T follicular helper cell (primary cell): ENCODE measurements around the gene PLOD3.

ENCODE experiments used
- DNase-seq: peaks from one replicate; pipeline ENCODE4 v3.0.0-alpha.2; 2020; ENCODE audit warnings: low read depth

Gene PLOD3

DNA sequence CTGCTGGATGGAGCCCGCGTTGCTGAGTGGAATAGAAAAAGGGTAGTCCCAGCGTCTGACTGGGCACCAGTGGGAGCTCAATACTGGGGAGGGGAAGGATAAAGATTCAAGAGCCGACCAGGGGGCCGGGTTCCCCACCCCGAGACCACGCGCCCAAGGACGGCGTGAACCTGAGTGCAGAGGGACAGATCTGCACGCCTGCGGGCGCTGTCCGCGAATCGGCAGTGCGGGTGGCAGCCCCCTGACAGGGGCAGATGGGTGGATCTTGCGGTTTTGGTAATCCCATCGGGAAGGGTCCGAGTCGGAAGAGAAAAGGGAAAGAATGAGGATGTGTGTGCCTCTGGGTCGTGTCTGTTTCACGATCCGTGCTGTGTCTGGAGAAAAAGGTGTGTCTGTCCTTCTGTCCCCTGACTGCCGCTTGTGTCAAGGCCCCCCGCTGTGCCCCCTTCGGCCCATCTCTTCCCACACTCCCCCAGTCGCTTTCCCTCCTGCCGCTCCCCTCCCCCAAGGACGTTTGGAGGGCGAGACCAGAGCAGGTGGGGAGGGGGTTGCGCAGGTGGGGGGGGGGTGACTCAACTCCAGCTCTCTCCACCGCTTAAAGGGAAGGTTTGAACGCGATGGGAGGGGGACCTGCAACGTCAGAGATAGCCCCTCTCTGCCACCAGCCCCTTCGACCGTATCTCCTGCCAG is 51.3 kb downstream of the PLOD3 start:
- DNase-seq: no peak

DNA sequence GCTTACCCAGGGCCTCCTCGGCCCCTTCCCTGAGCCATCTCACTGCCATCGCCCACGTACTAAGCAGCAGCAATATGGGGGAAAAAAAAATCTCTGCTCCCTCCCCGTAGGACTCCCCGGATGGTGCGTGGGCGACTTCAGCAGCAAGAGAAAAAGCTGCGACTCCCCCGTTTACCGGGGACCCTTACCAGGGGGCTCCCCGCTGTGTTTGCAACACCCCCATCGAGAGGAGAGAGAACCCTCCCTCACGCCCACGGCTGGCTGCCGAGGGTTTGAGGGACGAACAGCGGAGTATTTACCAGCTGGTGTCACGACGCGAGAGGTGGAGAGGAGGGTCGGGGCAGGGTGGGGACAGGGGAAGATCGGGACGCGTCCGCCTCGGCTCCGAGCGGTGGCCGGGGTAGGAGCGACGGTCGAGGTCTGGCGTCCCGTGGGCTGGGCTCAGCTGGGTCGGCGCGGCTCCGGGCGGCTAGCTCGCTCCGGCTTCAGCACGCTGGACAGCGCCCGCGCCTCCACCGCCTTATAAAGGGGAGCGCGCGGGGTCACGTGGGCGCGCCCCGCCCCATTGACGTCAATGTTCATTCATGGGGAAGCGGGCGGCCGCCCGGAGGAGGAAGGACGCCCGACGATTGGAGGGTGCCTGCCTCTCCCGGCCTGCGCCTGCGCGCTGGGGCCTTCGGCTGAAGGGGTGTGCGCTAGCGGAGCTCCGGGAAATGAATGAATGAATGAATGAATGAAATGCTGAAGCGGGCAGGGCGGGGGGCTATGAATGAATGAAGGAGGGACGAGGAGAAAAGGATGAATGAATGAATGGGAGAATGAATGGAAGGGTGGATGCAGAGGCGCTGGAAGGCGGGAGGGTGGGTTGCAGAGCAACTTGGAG is 52.1 kb downstream of the PLOD3 start, which contains the start of gene VGF:
Gene VGF, minus strand, starts transcription at position 495 of the 883 bp plus-strand sequence. CDS start 726 bp downstream, outside the sequence.
- DNase-seq: peak; percentile 87

DNA sequence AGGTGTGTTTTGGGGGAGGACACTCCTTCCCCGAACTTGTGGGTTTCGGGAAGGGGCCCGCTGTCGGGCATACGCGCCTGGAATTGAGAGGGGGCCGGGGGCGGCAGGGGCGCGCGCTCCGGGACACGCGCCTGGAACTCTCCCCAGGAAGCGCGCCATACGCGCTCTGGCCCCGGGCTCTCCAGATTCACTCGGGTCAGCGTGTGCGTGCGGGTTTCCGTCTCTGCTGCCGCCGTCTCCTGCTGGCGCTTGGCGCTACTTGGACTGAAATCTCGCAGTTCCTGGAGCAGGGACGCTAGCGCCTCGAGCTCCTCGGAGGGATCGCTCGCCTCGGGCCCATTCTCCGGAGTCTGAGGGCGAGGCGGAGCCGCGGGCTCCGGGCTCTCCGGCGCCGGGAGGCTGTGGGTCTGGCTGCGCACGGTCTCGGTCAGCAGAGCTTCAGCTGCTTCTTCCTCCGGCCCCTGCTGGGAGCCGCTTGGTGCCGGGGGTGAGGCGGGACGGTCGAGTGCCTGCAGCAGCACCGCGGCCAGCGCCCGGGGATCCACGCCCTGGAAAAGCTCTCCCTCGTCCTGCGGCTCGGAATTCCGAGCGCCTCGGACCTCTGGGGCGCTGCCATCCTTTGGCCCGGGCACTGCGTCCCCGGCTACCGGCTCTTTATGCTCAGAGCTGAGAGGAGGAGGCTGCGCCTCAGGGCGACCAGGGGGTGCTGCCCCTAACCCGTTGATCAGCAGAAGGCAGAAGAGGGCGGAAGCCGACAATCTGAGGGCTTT is 53.1 kb downstream of the PLOD3 start:
- no peak for DNase-seq

DNA sequence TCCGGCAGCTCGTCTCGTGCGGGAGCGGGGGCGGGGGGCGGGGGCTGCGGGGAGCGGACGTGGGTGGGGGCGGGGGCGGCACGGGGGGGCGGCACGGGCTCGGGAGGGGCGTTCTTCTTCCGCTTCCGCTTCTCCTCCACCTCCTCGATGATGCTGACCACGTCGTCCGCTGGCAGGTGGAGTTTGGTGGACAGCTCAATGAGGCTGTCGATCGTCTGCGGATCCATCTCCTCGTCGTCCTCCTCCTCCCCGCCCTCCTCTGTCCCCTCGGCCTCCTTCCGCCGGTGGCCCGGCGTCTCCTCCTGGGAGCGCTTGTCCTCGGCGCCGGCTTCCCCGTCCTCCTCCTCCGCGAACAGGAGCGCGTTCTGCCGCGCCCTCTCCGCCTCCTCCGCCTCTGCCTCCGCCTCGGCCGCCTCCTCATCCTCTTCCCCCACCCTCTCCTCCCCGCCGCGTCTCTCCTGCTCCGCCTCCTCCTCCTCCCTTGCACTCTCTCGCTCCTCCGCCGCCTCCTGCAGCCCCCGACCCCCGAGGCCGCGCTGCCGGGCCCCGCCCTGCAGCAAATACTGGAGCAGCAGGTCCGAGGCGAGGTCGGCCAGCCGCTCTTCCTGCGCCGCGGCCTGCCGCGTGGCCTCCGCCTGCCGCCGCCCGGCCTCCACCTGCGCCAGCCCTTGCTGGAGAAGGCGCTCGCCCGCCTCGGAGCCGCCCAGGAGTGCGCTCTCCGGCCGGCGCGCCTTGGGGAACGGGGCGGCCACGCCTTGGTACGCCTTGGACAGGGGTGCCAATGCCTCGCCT is 53.9 kb downstream of the PLOD3 start:
- DNase-seq: no peak

DNA sequence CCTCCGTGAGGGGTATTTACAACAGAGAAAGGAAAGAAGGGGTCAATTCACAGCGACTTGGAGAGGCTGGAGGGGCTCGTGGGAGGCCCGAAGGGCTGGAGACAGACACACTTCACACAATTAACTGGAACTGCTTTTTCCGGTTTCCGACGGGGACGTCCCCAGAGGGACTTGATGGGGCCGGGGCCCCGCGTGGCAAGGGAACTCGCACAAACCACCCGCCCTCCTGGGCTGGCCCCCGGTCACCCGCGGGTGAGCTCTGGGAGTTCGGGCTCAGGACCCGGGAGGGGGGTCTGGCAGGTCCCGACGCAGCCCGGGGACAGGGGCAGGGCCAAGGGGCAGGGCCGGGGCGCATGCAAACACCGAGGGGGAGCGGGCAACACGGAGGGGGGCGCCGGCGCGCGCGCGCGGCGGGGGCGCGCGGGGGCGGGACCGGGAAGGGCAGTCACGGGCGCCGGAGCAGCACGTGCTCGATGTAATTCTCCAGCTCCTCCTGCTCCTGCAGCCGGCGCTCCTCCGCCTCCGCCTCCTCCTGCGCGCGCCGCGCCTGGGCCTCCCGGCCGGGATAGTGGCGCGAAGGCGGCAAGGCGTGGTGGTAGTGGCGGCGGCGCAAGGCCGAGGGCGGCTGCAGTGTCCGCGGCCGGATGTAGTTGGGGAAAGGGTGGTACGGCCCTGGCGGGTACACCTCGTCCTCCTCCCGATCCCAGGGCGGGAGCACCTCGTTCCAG is 54.7 kb downstream of the PLOD3 start:
- no peak for DNase-seq

DNA sequence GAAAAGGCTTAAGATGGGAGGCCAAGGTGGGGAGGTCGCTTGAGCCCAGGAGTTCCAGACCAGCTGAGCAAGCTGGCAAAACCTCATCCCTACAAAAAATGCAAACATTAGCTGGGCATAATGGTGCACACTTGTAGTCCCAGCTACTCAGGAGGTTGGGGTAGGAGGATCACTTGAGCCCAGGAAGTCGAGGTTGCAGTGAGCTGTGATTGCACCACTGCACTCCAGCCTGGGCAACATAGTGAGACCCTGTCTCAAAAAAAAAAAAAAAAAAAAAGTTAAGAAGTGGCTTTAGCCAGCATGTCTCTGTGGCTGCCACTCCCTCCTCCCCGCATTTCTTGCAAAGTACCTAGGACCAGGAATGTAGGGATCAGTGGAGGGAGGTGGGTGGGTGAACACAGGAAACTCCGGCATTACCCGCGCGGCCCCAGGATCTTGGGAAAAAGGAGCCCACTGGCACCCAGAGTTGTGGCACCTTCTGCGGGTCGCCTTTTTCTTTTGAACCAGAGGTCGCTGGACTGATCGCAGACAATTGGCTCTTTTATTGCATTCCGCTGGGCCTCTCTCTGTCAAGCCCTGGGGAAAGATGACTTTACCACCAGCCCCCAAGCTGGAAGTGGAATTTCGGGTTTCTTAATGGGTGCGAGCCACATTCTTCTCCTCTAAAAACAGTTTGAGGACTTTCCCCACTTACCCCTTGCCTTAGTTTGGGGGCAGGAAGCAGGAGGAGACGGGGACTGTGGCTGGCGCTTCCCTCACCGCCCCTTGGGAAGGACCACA is 55.5 kb downstream of the PLOD3 start:
- DNase-seq: no peak

DNA sequence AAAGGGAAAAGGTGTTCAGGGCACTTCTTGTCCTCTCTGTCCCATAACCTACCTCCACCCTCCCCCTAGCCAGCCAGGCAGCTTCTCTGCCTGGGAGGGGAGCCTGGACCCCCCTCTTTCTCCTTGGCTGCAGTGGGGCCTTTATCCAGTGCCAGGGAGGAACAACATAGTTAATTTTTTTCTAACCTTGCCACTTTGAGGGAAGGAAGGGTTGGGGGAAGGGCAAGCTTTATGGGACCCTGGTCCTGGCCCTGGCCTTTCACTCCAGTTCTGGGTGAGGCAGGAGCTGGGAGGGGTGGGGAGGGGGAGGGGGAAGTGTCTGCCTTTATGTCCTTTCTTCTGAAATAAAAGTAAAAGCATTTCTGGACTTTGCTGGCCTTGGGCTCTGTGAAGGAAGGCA is 56.5 kb downstream of the PLOD3 start:
- no peak for DNase-seq

DNA sequence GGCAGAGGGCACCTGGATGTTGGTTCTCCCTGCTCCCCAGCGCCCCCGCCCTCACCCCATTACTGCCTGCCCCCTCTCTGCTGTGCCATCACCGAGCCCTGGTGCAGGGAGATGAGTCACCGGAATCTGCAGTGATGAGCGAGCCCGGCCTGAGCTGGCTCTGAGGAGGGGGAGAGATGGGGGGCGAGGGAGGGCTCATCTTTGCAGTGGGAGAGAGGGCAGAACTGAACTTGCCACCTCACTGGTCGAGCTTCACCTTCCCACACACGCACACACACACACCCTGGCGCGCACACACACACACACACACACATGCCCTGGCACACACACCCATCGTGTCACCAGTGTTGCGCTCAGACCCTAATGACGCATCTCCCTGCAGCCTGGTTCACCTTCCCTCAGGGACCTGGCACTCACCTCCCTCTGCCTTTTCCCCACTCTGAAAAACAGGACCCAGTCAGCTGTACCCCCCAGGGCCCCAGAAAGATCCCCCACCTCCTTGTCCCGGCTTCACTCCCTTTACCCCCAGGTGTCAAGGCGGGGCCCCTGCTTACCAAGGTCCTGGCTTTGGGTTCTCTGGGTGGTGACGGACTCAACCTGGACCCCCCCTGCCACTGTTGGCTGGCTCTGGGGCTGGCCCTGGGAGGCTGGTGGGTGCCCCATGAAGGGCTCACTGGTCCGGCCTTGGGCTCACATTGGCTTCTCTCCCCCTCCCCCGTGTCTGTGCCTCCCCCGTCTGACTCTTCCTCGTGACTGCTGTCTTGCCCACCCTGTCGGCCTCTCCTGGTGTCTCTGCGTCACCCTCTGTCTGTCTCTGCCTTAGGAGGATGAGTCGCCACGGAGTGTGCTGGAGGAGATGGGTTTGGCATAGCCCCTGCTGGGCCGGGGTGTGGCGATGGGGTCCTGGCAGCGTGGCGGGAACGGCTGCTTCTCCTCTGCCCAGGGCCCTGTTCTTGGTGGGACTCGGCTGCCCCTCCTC is 57.4 kb downstream of the PLOD3 start:
- DNase-seq: no peak

DNA sequence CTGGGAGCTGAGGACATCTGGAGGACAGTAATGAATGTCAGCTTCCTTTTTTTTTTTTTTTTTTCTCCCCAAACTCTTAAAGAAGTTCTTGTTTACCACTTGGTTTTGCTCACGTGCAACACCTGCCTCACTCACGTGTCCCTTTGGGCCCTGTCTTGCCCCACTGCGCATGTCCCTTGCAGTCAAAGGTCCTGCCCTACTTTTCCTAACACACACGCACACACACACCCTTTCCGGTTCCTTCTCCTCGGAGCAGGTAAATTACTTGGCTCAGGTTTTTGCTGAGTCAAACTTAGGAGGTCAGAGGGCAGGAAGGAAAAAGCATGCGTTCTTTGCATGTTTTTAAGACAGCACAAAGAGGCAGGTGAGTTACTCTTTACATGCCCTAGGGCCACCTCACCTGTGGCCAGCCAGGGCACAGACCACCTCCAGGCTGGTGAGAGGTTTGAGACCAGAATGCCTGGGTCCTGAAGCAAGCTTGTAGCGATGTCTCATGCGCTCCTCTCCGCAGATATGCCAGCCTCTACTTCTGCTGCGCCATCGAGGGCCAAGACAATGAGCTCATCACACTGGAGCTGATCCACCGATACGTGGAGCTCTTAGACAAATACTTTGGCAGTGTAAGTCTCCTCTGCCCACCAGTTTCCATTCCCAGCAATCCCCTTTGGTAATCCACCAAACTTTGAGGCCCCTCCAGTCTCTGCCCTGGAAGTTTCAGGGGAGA is 60.4 kb downstream of the PLOD3 start:
- no peak for DNase-seq

DNA sequence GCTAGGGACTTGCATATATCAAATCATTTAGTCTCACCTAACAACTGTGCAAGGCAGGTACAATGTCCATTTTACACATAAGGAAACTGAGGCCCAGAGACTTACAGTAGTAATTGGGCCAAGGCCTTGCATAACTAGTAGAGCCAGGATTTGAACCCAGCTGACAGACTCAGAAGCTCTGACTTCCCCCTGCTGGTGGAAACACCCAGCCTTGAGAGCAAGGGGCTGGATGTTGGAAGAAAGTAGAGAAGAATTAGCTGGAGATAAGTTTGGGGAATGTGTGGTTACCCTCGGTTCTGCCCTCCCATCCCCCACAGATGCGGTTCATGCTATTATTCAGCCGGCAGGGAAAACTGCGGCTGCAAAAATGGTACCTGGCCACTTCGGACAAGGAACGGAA is 61.1 kb downstream of the PLOD3 start:
- DNase-seq: no peak
